Measurements from ENCODE around the gene RNF149.
"Not testable (repeated sequence)": the region's sequence is repeated elsewhere in the genome, so short reads cannot be mapped to it uniquely, and the experiment has no call there.

The RNF149 gene

GRCh38 chr2:101330253-101330933, 21.9 kb upstream of the RNF149 start:
- no peak for DNase-seq

- DNase-seq, result no peak
Observed at GRCh38 chr2:101329026-101329425, 20.5 kb upstream of the RNF149 start.

GRCh38 chr2:101328474-101329007, 20.0 kb upstream of the RNF149 start:
- no peak for DNase-seq

- peak; percentile 20 for DNase-seq
Observed at GRCh38 chr2:101327863-101328394, 19.4 kb upstream of the RNF149 start.

GRCh38 chr2:101325425-101325824, 16.9 kb upstream of the RNF149 start:
- DNase-seq, result no peak

GRCh38 chr2:101316568-101316967, 8.1 kb upstream of the RNF149 start:
- not testable (repeated sequence) for DNase-seq

GRCh38 chr2:101311696-101312017, 3.2 kb upstream of the RNF149 start:
- DNase-seq, result no peak

- peak; percentile 23 for DNase-seq
Observed at GRCh38 chr2:101310834-101311695, 2.6 kb upstream of the RNF149 start.

- no peak for DNase-seq
Observed at GRCh38 chr2:101310090-101310833, 1.8 kb upstream of the RNF149 start.

GRCh38 chr2:101307950-101308431, 510 bp downstream of the RNF149 start:
- peak; percentile 26 for DNase-seq

GRCh38 chr2:101307503-101307902, 998 bp downstream of the RNF149 start:
- no peak for DNase-seq

GRCh38 chr2:101306410-101306809, 2.1 kb downstream of the RNF149 start:
- DNase-seq, result no peak

GRCh38 chr2:101305492-101306078, 2.9 kb downstream of the RNF149 start:
- no peak for DNase-seq

- DNase-seq, result no peak
Observed at GRCh38 chr2:101305035-101305434, 3.5 kb downstream of the RNF149 start.

GRCh38 chr2:101303688-101304087, 4.8 kb downstream of the RNF149 start:
- no peak for DNase-seq

- no peak for DNase-seq
Observed at GRCh38 chr2:101302016-101302415, 6.5 kb downstream of the RNF149 start.

- no peak for DNase-seq
Observed at GRCh38 chr2:101300836-101301235, 7.7 kb downstream of the RNF149 start.

- no peak for DNase-seq
Observed at GRCh38 chr2:101300164-101300563, 8.3 kb downstream of the RNF149 start.

GRCh38 chr2:101299604-101300003, 8.9 kb downstream of the RNF149 start:
- no peak for DNase-seq

- DNase-seq, result no peak
Observed at GRCh38 chr2:101297383-101297782, 11.1 kb downstream of the RNF149 start.

GRCh38 chr2:101296371-101296770, 12.1 kb downstream of the RNF149 start:
- DNase-seq, result no peak

- no peak for DNase-seq
Observed at GRCh38 chr2:101295895-101296294, 12.6 kb downstream of the RNF149 start.

- DNase-seq, result no peak
Observed at GRCh38 chr2:101294861-101295260, 13.6 kb downstream of the RNF149 start.
